ENCODE data around the gene NAALADL2.
"Not testable (repeated sequence)": the region's sequence is repeated elsewhere in the genome, so short reads cannot be mapped to it uniquely, and the experiment has no call there.

GRCh38 chr3:175423848-175424247 is 564.7 kb downstream of the NAALADL2 start:
- not testable (repeated sequence) for TF ChIP-seq POLR2A (IDR thresholded peaks at IDR 0.05; ENCODE audit: low read length); GATA1 (IDR thresholded peaks at IDR 0.05; ENCODE audit: low read depth, low read length)

Measured in erythroblast (primary cell).